ENCODE results near the gene AJUBA.

Gene AJUBA

DNA sequence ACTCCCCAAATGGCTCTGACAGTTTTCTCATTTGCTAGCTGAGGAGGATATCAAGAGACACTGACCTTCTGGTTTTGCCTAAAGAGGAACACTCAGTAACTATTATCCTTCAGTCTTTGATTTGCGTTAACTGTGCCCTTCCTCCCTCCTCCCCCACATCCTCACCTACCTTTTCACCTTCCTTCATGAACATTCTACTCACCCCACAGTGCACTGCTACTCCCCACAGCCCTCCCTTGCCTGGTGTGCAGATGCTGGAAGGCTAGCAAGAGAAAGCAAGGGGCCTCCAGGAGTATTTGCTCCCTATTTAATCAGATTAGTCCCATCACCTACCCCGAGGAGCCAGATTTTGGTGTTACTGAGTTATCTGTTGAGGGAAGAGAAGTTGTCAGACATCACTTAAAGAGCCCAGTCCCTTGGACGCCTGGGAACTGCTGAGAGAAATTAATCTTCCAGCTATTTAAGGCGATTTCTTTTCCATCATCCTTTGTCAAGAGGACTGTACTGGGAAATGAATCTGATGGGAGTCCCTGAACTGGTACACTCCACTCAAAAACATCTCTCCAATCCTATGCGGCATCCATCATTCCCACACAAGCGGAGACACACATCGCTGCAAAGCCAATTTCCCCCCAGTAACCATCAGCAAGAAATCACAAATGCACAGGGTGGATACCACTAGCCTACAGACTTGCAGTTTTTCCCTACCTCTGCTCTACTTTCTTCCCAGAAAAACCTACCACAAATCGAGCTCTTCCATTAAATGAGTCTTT, 40.9 kb upstream of the AJUBA start:
- TF ChIP-seq, protein P1, sequence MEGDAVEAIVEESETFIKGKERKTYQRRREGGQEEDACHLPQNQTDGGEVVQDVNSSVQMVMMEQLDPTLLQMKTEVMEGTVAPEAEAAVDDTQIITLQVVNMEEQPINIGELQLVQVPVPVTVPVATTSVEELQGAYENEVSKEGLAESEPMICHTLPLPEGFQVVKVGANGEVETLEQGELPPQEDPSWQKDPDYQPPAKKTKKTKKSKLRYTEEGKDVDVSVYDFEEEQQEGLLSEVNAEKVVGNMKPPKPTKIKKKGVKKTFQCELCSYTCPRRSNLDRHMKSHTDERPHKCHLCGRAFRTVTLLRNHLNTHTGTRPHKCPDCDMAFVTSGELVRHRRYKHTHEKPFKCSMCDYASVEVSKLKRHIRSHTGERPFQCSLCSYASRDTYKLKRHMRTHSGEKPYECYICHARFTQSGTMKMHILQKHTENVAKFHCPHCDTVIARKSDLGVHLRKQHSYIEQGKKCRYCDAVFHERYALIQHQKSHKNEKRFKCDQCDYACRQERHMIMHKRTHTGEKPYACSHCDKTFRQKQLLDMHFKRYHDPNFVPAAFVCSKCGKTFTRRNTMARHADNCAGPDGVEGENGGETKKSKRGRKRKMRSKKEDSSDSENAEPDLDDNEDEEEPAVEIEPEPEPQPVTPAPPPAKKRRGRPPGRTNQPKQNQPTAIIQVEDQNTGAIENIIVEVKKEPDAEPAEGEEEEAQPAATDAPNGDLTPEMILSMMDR (IDR thresholded peaks at IDR 0.05; ENCODE audit: low read depth, low read length): no peak
- H3K4me3 ChIP-seq (ENCODE audit: low read depth, low read length): no peak overlapping the region

DNA sequence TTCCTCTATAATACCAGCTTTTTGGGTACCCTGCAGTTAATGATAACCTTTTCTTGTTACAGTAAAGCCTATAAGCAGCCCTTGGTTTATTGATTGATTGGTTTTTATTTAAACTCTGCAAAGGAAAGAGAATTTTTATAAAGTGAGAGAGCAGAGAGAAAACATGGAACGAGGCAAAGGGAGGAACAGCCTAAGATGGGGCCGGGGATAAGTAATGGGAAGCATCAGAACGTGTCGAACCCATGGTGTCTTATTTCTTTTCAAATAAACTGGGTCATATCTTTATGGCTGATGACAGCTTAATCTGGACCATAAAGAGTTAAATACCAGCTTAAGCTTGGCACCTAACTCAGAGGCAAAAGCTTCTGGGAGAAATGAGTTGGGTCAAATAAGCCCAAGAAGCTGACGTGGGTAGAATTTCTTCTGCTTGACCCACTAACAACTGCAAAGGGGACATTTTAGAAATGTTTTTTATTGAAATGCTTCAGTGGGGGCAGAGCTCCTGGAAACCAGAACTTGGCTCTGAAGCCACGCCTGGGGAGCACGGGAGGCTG, 39.6 kb upstream of the AJUBA start:
- TF ChIP-seq, protein P1 (IDR thresholded peaks at IDR 0.05; ENCODE audit: low read depth, low read length): no peak
- H3K4me3 ChIP-seq (ENCODE audit: low read depth, low read length): no peak overlapping the region

DNA sequence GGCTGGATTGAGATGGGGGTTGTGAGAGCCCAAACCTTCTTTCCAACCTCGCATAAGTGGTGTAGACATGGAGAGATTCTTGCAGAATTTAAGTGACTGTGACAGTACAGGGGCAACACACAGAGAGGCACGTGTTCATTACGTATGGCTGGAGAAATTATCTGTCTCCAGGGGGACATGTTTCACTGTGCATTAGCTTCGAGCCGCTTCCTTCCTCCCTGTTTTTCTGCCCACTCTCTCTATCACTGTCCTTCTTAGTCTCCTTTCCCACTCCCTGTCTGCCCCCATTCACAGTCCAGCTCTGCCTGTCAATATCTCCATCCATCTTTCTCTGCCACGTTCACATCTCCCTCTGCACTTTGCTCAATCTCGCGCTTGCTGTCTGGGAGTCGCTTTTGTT, 39.1 kb upstream of the AJUBA start:
- H3K4me3 ChIP-seq (ENCODE audit: low read depth, low read length): no peak overlapping the region
- TF ChIP-seq, protein P1 (IDR thresholded peaks at IDR 0.05; ENCODE audit: low read depth, low read length): no peak

DNA sequence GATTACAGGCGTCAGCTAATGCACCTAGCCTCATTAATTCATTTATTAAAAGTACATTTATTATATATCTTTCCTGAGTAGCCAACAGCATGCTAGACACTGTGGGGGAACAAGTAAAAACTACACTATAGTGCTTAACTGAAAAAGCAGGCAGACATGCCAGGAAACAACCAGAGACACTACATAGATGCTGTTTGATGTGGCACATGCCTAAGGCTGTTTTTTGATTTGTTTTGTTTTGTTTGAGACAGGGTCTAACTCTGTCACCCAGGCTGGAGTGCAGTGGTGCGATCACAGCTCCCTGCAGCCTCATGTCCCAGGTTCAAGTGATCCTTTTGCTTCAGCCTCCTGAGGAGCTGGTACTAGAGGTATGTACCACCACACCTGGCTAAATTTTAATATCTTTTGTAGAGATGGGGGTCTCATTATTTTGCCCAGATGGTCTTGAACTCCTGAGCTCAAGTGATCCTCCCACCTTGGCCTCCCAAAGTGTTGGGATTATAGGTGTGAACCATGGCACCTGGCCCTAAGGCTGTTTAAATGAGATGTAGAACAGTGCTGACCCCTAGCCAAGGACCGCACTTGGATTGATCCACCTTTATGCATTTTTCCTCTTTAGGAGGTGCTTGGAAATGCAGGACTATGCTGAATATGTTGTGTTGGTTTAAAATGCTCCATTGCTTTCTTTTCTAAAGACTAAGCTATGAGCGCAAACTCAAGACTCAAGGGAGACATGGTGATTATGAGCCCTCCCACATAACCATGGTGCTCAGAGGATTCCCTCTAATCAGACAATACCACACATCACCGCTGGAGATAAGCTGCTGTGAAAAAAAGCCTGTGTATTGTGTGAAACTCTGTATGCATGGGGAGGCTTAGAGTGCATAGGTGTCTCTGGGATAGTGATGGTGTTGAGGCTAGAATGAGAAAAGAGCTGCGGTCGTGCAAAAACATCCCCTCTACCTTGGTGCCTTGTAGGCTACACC, 38.1 kb upstream of the AJUBA start:
- no peak overlapping the region for H3K4me3 ChIP-seq (ENCODE audit: low read depth, low read length)
- TF ChIP-seq, protein P1 (IDR thresholded peaks at IDR 0.05; ENCODE audit: low read depth, low read length): no peak

DNA sequence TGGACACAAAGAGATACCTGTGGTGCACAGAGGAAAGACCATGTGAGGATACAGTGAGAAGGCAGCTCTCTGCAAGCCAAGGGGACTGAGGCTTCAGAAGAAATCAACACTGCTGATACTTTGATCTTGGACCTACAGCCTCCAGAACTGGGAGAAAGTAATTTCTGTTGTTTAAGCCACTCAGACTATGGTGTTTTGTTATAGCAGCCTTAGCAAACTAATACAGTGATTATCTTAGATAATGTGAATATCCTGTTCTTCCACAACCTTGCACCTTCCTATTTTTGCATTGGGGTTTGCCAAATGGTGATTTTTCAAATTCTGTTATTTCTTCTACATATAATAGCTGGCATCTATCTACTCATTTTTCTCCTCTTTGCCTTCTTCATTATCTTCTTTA, 35.8 kb upstream of the AJUBA start:
- TF ChIP-seq, protein P1 (IDR thresholded peaks at IDR 0.05; ENCODE audit: low read depth, low read length): no peak
- H3K4me3 ChIP-seq (ENCODE audit: low read depth, low read length): no peak overlapping the region

DNA sequence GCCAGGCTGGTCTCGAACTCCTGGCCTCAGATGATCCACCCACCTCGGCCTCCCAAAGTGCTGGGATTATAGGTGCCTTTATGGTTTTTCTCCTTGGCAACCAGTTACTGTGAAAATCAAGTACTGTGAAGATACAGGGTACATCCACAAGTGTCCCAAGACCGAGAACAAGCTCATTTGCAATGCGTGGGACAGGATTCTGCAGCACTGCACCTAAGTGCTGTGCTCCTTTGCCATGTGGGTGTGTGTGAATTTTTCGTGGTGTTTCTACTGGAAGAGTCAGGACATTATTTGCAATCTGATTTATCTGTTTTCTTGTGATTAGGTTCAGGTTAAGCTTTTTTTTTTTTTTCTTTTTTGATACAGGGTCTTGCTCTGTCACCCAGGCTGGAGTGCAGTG, 34.7 kb upstream of the AJUBA start:
- no peak overlapping the region for H3K4me3 ChIP-seq (ENCODE audit: low read depth, low read length)
- TF ChIP-seq, protein P1 (IDR thresholded peaks at IDR 0.05; ENCODE audit: low read depth, low read length): no peak

Data from WI38 (cell line).